ENCODE results near the gene ZC3H12D.
A peak's percentile ranks its signal among the peaks of the same experiment; 100 is the strongest.
"Not testable (repeated sequence)": the region's sequence is repeated elsewhere in the genome, so short reads cannot be mapped to it uniquely, and the experiment has no call there.

Gene ZC3H12D

DNA sequence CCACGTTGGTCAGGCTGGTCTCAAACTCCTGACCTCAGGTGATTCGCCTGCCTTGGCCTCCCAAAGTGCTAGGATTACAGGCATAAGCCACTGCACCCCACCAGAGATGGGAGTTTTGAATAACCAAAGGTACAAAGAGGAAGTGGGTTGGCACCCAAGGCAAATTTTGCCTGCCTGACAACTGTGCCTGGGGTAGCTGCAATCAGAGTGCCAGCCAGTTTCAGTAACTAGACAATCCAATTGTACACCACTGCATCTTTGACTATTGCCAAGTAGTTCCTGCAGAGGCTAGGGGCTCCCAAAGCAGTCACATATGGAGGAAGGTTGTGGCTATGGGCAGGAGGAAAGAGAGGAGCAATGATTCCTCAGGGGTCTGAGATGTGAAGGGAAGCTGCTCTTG, 16.6 kb downstream of the ZC3H12D start:
- no peak overlapping the region for H3K27ac Mint-ChIP-seq
- H3K27me3 Mint-ChIP-seq (ENCODE audit: low read depth, poor library complexity) = peaks cover 8% of the 10 kb centered on the region
- no peaks in the 10 kb centered on the region for H3K9me3 Mint-ChIP-seq
- TF ChIP-seq, protein P1, sequence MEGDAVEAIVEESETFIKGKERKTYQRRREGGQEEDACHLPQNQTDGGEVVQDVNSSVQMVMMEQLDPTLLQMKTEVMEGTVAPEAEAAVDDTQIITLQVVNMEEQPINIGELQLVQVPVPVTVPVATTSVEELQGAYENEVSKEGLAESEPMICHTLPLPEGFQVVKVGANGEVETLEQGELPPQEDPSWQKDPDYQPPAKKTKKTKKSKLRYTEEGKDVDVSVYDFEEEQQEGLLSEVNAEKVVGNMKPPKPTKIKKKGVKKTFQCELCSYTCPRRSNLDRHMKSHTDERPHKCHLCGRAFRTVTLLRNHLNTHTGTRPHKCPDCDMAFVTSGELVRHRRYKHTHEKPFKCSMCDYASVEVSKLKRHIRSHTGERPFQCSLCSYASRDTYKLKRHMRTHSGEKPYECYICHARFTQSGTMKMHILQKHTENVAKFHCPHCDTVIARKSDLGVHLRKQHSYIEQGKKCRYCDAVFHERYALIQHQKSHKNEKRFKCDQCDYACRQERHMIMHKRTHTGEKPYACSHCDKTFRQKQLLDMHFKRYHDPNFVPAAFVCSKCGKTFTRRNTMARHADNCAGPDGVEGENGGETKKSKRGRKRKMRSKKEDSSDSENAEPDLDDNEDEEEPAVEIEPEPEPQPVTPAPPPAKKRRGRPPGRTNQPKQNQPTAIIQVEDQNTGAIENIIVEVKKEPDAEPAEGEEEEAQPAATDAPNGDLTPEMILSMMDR (IDR thresholded peaks at IDR 0.05) = no peak
- peaks cover 58% of the 10 kb centered on the region for H3K4me1 Mint-ChIP-seq
- DNase-seq = no peak
- no peak overlapping the region for H3K4me3 Mint-ChIP-seq
- H3K36me3 Mint-ChIP-seq (ENCODE audit: low read depth) = no peaks in the 10 kb centered on the region

DNA sequence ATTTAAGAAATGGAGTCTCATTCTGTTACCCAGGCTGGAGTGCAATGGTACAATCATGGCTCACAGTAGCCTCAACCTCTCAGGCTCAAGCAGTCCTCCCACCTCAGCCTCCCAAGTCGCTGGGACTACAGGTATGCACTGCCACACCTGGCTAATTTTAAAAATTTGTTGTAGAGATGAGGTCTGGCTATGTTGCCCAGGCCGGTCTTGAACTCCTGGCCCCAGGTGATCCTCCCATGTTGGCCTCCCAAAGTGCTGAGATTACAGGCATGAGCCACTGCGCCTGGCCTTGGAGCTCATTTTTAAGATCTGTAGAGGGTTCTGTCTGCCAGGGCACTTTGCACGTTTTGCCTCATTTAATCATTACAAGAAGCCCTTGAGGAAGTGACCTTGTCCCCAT, 17.5 kb downstream of the ZC3H12D start:
- Mint-ChIP-seq H3K27ac (no peak overlapping the region), H3K9me3 (no peaks in the 10 kb centered on the region), H3K4me1 (peaks cover 56% of the 10 kb centered on the region), H3K4me3 (no peak overlapping the region), H3K27me3 (ENCODE audit: low read depth, poor library complexity) (peaks cover 10% of the 10 kb centered on the region), H3K36me3 (ENCODE audit: low read depth) (no peaks in the 10 kb centered on the region)
- no peak for DNase-seq
- TF ChIP-seq, protein P1 (IDR thresholded peaks at IDR 0.05) = no peak

DNA sequence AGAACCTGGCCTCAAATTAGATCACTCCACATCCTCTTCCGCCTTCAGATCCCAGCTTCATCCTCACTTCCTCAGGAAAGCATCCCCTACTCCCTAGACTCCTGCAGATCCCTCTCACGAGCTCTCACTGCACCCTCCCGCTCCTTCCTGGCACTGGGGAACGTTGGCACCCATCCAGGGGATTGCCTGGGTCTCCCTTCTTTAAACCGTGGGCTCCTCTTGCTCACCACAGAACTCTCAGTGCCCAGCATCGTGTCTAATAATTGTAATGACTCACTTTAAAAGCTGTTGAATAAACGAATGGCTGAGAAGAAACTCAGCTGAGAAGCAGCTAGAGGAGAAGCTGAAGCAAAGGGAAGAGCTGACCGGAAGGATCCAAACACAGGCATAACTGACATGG, 20.4 kb downstream of the ZC3H12D start:
- peaks cover 51% of the 10 kb centered on the region for H3K4me1 Mint-ChIP-seq
- TF ChIP-seq, protein P1 (IDR thresholded peaks at IDR 0.05) = no peak
- H3K4me3 Mint-ChIP-seq = no peak overlapping the region
- peaks cover 20% of the 10 kb centered on the region for H3K27me3 Mint-ChIP-seq (ENCODE audit: low read depth, poor library complexity)
- H3K27ac Mint-ChIP-seq = no peak overlapping the region
- no peaks in the 10 kb centered on the region for H3K9me3 Mint-ChIP-seq
- DNase-seq = no peak
- H3K36me3 Mint-ChIP-seq (ENCODE audit: low read depth) = no peaks in the 10 kb centered on the region

DNA sequence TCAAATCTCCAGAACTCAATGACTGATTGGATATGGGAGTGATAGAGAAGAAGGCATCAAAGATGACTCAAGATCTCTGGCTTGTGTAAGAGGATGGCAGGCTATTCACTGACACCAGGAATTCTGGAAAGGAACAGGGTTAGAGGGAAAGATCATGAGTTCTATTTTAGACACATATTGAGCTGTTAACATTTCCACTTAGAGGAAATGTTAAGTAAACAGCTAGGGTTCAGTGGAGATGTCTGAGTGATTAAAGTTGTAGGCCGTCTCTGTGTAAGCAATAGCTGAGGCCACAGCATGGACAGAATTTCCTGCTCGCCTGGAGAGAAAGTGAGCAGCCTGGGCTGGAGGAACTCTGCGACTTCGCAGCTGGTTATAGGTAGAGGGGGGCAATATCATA, 21.0 kb downstream of the ZC3H12D start:
- Mint-ChIP-seq H3K36me3 (ENCODE audit: low read depth) (no peaks in the 10 kb centered on the region), H3K4me1 (peaks cover 51% of the 10 kb centered on the region), H3K27me3 (ENCODE audit: low read depth, poor library complexity) (peaks cover 25% of the 10 kb centered on the region), H3K9me3 (no peaks in the 10 kb centered on the region), H3K4me3 (no peak overlapping the region), H3K27ac (no peak overlapping the region)
- DNase-seq = no peak
- TF ChIP-seq, protein P1 (IDR thresholded peaks at IDR 0.05) = no peak

DNA sequence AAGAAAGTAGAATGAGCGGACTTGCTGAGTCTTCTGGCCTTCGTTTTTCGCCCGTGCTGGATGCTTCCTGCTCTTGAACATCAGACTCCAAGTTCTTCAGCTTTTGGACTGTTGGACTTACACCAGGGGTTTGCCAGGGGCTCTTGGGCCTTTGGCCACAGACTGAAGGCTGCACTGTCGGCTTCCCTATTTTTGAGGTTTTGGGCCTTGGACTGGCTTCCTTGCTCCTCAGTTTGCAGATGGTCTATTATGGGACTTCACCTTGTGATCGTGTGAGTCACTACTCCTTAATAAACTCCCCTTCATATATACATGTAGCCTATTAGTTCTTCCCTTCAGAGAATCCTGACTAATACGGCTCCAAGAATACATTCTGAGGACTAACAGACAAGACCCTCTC, 22.1 kb downstream of the ZC3H12D start:
- H3K4me1 Mint-ChIP-seq = peaks cover 42% of the 10 kb centered on the region
- peak overlapping the region; percentile 10 for H3K27ac Mint-ChIP-seq
- peaks cover 21% of the 10 kb centered on the region for H3K27me3 Mint-ChIP-seq (ENCODE audit: low read depth, poor library complexity)
- DNase-seq; H3K9me3 Mint-ChIP-seq; H3K36me3 Mint-ChIP-seq (ENCODE audit: low read depth); H3K4me3 Mint-ChIP-seq: not testable (repeated sequence)

DNA sequence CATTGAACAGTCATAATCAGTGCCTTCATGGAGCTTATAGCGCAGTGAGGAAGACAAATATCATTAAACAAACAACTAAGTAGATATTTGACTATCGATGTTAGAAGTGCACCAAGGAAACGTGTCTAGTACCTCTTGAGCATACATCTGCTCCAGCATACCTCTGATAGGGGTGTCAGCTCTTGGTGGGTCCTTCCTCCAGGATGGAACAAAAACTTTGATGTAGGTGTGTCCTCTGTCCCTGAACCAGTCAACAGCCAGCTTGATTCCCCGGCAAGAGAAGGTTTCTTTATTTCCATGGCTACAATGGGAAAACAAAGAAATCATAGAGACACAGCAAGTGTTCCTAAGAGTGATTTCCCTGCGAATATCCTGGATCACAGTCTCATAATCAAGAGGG, 23.1 kb downstream of the ZC3H12D start:
- H3K4me3 Mint-ChIP-seq = no peak overlapping the region
- H3K4me1 Mint-ChIP-seq = peaks cover 38% of the 10 kb centered on the region
- TF ChIP-seq, protein P1 (IDR thresholded peaks at IDR 0.05) = no peak
- peaks cover 25% of the 10 kb centered on the region for H3K27me3 Mint-ChIP-seq (ENCODE audit: low read depth, poor library complexity)
- H3K27ac Mint-ChIP-seq = no peak overlapping the region
- H3K9me3 Mint-ChIP-seq = no peaks in the 10 kb centered on the region
- H3K36me3 Mint-ChIP-seq (ENCODE audit: low read depth) = no peaks in the 10 kb centered on the region
- DNase-seq = no peak

DNA sequence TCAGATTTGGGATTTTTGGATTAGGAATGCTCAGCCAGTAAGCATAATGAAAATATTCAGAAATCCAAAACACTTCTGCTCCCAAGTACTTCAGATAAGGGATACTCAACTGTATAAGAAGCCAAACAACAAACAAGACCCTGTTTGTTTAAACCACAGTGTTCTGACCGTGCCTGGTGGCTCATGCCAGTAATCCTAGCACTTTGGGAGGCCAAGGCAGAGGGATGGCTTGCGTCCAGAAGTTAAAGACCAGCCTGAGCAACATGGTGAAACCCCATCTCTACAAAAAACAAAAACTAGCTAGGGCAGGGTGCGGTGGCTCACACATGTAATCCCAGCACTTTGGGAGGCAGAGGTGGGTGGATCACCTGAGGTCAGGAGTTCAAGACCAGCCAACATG, 24.6 kb downstream of the ZC3H12D start:
- H3K9me3 Mint-ChIP-seq; DNase-seq; H3K4me3 Mint-ChIP-seq; H3K27ac Mint-ChIP-seq; H3K36me3 Mint-ChIP-seq (ENCODE audit: low read depth): not testable (repeated sequence)
- H3K27me3 Mint-ChIP-seq (ENCODE audit: low read depth, poor library complexity) = peaks cover 26% of the 10 kb centered on the region
- peaks cover 26% of the 10 kb centered on the region for H3K4me1 Mint-ChIP-seq

Data from nephron progenitor cell (in vitro differentiated cells).